ENCODE results near the gene SRGAP3.

The SRGAP3 gene

DNA sequence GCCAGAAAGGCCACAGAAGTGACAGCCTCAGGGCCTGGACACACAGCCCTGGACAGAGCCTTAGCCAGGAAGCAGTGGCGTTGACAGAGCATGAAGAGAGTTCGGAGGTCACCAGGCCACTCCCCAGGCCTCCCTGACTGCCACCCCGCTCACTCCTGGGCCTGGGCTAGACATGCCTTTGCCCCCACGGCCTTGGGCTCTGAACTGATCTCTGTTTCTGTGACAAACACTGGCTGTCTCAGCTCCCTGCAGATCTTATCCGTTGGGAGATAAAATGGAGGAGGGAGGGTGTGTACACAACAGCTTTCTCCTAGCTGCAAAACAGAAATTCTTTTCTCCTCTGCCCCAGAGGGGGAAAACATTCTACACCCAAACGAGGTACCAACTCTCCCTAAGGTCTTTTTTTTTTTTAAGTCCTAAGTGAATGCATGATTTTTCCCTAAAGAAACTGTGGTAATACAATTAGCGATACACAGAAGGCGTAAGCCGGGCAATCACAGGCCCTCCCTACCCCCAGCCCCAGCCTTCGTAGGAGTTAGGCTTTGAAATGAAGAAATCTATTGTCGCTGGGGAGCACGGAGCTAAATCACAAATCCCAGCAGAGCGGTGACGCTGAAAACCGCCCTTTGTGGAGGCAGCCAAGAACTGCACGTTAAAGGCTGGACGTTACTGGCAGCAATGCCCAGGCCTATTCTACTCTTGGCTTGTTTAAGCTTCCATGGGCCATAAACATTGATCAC lies 45.0 kb downstream of the SRGAP3 start:
- DNase-seq (ENCODE audit: extremely low read depth in 1 of 2, low read depth in 1 of 2): no peak

DNA sequence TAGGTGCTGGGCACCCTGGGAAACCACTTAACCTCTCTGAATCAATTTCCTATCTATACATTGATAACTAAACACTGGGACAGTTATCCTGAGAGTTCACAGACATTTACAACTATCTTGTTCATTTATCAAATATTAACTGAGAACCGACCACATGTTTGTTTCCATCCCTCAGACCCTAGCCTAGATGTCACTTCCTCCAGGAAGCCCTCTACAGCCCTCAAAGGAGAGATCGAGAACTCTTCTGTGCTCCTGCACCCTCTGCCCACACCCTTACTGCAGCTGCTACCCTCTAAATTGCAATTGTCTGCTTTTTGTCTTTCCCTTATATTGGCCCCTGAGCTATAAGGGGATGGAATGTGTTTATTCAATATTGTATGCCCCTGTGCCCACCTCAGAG lies 46.1 kb downstream of the SRGAP3 start:
- DNase-seq (ENCODE audit: extremely low read depth in 1 of 2, low read depth in 1 of 2): no peak

DNA sequence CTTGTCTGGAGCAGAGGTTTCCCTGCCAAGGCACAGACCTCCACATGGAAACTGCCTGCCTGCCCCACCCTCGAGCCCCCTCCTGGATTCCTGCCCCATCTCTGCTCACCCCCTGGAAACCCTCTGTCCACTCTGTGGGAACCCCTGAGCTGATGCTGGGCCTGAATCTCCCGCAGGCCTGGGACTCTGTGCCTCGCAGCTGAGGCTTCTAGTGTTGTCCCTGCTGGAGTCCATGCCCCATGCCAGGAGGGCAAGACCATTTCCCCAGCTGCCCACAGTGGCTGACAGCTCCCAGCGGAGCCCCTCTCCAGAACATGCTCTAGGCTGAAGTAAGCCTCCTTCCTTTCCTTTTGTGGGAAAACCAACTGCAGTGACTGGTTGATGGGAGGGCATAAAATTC lies 46.9 kb downstream of the SRGAP3 start:
- no peak for DNase-seq (ENCODE audit: extremely low read depth in 1 of 2, low read depth in 1 of 2)

DNA sequence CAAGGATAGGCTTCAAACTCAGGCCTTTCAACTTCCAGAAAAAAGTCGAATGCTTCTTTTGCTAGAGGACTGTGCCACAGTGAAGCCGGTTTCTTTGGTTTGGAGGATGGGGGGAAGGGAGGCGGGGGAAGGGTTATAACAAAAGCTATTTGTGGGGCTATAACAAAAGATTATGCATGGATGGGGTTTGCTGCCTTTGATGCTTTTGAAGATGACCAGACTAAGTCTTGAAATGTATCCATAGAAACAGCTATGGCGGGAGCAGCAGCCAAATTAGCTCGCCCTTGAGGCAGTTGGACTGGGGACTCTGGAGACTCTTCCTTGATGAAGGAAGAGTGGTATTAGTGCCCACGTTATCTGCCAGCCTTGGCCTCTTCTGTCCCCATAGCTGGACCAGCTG lies 47.5 kb downstream of the SRGAP3 start:
- DNase-seq (ENCODE audit: extremely low read depth in 1 of 2, low read depth in 1 of 2): no peak

DNA sequence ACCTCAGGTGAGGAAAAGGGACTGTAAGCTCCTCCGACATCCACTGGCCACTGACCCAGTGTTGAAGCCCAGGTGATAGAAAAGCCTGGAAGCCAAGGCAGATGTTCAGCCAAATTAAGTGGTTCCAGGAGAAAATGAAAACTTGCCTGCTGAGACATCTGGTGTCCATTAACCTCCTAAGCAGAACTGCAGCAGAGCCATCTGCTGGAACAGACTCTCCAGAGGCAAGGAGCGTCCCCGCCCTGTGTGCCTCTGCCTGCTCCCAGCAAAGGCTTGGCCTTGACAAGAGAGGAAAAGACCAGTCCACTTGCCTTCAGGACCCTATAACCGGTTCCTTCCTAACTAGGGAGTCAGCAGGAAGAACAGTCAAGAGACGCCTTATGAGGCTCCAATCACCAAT lies 48.2 kb downstream of the SRGAP3 start:
- no peak for DNase-seq (ENCODE audit: extremely low read depth in 1 of 2, low read depth in 1 of 2)

DNA sequence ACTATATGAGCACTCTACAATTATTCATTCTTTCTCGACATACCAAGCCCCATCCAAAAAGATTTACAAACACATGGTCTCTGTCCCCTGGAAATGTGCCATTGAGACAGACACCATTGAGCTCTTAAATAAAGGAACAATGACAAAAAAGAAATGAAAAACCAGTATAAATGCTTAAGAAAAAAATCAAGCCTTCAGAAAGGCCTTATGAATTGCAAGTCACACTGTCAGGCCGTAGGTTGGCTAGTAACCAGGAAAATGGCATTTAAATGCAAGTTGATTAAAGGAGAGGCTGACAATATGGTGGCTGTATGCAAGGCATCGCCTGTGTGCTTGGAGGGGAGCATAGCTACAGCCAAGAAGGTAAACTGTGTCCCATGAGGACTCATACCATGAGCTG lies 49.7 kb downstream of the SRGAP3 start:
- DNase-seq (ENCODE audit: extremely low read depth in 1 of 2, low read depth in 1 of 2): no peak

DNA sequence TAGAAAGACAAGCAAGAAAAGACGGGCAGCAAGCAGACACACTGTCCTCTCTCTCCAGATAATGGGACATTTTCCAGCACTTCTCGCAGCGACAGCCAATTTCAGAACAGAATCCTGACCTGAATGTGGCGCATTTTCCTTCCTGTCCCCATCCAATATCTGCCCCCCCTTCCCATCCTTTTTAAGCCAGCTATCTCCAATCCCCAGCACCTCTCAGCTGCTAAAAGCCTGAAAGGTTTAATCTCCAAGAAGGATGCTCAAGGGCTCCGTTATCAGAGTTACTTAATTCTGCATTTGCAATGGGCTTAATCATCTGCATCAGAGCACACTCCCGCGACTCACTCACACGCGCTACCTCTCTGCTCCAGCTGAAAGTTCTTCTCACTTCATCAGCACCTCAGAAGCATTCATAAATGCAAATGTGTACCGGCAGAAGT lies 50.5 kb downstream of the SRGAP3 start:
- DNase-seq (ENCODE audit: extremely low read depth in 1 of 2, low read depth in 1 of 2): no peak

DNA sequence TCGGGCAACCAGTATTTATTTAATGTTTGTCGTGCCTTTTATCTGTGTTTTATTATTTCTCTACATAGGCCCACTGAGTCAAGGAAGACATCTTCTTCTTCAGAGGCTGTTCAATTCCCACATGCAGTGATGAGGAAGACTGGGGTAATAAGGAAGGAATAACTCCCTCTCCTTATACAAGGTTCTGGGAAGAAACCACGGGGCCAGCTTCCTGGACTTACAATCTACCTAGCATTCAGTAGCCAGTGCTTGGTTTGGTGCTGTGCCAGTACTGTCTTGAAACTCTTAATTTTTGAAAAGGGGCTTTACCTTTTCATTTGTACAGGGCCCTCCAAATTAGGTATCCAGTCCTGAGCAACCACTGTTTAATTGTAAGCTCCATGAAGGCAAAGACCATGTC lies 51.2 kb downstream of the SRGAP3 start:
- DNase-seq (ENCODE audit: extremely low read depth in 1 of 2, low read depth in 1 of 2): no peak

DNA sequence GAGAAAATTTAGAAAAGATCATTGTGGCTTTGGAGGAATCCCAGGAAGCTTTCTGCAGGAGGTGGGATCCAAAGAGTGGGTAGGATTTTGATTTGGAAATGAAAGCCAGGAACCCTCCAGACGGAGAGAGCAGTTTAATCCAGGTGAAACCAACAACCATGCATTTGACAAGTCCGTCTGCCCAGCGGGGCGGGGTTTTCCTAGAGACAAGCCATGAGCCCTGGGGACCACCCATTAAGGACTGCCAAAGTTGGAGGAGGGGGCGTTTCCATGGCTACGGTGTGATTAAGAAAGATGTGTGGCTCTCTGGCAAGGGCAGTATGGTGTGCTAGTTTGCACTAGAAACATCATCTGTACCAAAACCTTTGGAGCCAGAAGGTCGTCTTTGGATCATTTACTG lies 53.4 kb downstream of the SRGAP3 start:
- no peak for DNase-seq (ENCODE audit: extremely low read depth in 1 of 2, low read depth in 1 of 2)

DNA sequence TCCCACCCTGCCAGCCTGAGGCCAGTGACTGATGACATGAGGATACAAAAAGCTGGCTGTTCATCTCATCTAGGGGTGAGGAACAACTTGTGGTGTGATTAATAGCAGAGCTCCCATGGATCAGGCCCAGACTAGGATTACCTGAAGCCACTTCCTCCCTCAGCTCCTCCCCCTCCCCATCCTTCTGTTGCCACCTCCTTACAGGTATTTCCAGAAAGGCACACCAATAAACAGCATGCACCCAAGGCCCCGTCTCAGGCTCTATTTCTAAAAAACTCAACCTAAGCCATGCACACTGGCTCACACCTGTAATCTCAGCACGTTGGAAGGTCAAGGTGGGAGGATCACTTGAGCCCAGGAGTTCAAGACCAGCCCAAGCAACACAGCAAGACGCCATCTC lies 54.1 kb downstream of the SRGAP3 start:
- DNase-seq (ENCODE audit: extremely low read depth in 1 of 2, low read depth in 1 of 2): no peak

DNA sequence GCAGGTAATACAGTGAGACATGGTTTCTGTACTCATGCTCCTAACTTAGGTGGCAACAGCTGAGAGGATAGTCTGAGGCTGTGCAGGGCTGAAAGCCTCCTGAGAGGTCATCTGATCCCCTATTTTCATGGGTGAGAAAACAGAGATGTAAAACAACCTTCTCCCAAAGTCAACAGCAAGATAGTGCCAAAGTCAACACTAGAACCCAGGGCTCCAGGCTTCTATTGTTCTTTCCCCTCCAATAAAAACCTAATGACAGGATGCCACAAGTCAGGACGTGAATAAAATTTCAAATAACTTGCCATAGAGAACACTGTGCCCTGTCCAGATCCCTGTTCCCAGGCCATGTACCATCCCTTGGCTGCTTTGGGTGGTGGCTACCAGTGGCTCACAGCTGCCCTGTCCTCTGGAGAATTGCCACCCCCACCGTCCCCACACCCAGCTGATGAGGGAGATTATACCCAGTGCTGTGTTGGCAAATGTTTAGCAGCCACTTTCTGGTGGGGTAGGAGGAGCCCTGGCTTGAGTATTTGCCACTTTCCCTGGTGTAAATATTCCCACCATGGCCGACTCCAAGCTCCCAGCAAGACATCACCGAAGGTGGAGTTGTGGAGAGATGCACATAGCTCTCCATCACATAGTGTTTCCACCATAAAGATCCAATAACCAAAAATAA lies 54.8 kb downstream of the SRGAP3 start:
- DNase-seq (ENCODE audit: extremely low read depth in 1 of 2, low read depth in 1 of 2): no peak

DNA sequence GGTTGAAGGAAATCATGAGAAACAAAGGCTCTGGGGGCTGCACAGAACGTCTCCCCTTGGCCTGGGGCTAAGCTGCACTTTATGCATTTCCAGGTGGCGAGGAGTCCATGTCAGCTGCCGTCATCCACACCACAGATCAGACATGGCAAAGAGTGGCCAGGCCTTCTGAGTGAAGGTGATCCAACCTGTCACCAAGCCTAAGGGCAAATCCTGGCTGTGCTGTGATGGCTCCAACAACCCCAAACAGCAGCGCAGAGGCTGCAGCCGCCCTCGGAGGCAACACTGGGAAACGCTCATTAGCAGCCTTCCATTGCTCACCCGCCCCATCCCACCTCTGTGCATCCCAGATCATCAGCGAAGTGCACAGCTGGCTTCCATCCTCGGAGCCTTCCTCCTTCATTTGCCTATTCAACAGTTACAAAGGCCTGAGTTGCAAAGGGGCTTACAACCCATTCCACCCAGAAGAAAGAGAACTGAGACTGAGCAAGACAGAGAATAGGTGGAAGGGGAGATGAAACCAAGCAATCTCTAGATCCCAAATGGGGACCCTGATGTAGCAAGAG lies 55.7 kb downstream of the SRGAP3 start:
- DNase-seq (ENCODE audit: extremely low read depth in 1 of 2, low read depth in 1 of 2): no peak

DNA sequence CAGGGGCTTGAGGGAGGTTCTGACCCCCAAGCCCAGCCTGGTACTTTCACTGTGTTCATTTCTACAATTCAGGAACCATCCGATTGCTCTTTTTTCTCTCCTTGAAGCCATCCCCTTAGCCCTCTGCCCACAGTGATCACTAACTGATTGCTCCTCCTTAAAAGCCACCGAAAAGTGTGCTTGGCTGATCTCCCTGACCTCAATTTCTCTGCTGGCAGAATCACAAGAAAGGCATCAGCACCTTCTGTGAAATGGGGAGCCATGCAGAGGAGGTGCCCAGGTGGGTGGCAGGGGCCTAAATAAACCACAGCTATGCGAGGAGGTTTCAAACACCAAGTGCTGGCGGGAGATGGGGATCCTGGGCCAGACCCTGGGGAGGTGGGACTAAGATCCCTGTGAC lies 56.2 kb downstream of the SRGAP3 start:
- DNase-seq (ENCODE audit: extremely low read depth in 1 of 2, low read depth in 1 of 2): no peak

DNA sequence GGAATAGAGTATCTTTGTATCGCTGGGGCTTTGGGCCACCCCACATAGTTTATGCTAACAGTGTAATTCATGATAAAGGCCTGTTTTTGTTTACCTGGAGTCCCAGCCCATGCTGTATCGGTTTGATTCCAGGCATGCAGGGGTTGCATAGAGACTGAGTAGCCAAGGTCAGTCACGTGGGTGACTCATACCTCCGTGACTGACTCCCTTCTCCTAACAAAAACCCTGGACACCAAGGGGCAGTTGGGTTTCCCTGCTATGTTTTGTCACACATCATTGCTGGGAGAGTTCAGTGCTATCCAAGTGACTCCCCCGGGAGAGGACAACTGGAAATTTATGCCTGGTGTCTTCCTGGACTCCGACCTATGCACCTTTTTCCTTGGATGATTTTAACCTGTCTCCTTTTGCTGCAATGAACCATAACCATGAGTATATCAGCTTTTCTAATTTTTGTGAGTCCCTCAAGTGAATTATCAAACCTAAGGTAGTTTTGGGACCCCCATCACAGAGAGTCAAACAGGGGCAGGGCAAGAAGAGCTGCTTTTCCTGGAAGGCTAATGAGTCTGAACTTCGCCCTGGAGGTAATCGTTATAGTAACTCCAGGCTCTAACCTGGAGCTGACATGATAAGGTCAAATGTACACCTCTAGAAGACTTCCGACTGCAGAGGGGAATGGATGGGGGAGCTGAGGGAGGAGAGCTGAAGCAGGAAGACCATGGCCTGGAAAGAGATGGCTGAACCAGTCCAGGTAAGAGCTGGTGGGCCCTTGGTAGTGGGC lies 57.0 kb downstream of the SRGAP3 start:
- no peak for DNase-seq (ENCODE audit: extremely low read depth in 1 of 2, low read depth in 1 of 2)

DNA sequence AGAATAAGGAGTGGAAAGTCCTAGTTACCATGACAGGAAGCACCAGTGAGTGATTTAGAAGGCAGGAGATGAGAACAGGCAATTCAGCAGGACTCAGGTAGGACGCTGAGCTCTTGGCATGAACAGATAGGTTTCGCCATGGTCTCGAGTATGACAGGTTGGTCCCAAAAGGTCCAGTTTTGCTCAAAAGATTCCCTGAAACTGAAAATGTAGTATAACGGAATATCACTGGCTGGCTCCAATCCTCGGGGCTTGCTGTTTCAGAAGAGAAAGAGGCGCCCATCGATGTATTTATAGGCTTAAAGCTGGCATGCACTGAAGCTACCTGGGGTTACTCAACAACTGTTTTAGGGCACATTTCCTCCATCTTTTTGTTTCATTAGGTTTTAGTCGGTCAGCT lies 59.2 kb downstream of the SRGAP3 start:
- DNase-seq (ENCODE audit: extremely low read depth in 1 of 2, low read depth in 1 of 2): no peak

DNA sequence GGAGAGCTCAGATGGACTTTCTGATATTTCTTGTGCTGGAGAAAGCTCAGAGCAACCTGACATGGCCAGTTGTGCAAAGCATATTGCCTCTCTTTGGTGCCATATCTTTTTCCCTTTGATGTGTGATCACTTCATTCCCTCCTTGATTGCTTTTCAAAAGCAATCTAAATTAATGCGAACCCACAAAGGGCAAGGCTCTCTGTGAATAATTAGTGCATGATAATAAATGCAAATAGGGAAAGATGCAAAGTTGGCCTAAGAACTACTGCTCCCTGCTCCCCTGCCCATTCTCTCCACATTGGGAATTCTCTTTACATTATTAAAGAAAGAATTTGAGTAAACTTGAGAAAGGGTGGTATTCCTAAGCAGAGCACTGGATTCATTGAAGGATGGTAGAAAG lies 60.9 kb downstream of the SRGAP3 start:
- DNase-seq (ENCODE audit: extremely low read depth in 1 of 2, low read depth in 1 of 2): no peak

DNA sequence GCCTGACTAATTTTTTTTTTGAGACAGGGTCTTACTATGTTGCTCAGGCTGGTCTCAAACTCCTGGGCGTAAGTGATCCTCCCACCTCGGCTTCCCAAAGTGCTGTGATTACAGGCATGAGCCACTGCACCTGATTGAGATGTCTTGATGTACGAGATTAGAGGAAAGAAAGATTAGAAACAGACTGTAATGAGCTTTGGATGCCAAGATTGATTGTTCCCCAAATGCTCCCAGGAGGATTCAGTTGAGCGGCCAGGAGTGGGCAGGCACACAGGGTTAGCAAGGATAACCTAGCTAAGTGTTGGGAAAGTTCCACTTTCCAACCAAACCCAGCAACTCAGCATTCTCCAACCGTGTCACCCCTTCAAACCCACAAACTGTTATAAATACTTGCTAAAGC lies 63.7 kb downstream of the SRGAP3 start:
- DNase-seq (ENCODE audit: extremely low read depth in 1 of 2, low read depth in 1 of 2): no peak

DNA sequence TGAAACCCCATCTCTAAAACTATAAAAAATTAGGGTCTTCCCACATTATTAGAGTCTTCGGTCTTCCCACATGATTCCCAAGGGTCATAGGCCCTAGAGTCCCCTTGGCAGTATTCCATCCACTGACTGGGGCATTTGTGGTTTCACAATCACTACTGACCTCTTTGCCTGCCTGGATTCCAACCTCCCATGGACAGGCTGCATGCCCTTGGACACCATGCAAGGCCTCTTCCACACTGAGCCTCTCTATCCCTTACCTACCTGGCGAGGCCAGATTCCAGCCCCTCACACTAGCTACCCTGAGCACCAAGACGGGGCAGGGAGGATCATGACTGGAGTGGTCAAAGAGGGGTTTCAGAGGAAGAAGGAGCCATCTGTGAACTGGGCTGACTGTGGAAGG lies 64.4 kb downstream of the SRGAP3 start:
- DNase-seq (ENCODE audit: extremely low read depth in 1 of 2, low read depth in 1 of 2): no peak

DNA sequence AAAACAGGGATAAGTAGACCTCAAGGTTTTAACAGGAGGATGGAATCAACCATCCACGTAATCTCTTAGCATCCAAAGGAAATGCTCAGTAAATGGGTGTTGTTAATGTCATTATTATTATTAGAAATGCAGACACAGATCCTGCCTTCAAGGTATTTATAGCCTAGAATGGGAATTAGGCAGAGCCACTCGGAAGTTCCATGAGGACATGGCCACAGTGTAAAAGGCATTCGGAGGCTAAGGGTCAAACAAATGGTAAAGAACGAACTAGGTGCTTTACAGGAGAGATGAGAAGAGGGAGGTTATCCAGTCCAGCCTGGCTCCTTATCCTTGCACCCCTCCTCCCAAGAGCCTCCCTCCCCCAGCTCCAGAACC lies 65.0 kb downstream of the SRGAP3 start:
- DNase-seq (ENCODE audit: extremely low read depth in 1 of 2, low read depth in 1 of 2): no peak

DNA sequence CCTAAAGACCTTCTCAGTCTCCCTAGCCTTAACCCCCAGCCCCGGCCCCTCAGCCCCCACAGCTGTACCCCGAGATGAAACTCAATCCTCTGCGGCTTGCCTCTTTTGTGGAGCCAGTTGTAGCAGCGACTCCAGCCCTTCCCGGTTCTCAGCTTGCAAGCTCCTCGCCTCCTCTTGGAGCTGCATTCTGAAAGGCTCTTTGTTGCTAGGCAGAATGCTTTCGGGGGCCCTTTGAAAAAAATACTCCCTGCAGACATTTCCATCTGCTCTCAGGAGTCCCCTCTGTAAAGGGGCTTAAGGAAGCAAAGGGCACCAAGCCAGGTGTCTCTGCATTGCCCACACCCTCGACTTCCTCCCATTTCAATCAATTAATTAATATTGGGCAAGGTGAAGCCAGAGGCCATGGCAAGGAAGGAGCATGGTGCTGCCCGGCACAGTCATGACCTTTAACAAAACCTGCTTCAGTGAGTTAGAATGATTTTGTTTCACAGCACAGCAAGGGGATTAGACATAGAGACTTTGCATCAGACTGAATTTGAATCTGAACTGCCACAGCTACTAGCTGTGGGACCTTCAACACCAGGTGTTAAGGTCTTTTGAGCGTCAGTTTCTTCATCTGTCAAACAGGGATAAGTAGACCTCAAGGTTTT lies 65.5 kb downstream of the SRGAP3 start:
- DNase-seq (ENCODE audit: extremely low read depth in 1 of 2, low read depth in 1 of 2): no peak

DNA sequence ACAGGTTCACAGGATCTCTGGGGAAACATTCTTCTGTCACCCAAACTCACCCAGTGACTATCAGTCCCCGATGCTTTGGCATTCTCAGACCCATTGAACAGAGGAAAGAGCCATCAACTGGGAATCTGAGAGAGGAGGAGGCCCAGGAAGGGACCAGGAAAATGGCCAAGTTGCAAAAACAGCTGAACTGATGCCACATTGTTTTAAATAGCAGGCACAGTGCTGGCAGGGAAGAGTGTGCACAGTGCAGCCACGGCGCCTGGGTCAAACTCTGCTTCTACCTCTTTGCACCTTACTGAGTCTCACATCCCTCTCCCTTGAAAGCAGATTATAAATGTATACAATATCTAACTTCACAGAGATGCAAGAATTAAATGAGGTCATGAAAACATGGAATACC lies 66.4 kb downstream of the SRGAP3 start:
- no peak for DNase-seq (ENCODE audit: extremely low read depth in 1 of 2, low read depth in 1 of 2)
